Measurements from ENCODE around the gene RNGTT.
"Not testable (repeated sequence)": the region's sequence is repeated elsewhere in the genome, so short reads cannot be mapped to it uniquely, and the experiment has no call there.

RNGTT gene

DNA sequence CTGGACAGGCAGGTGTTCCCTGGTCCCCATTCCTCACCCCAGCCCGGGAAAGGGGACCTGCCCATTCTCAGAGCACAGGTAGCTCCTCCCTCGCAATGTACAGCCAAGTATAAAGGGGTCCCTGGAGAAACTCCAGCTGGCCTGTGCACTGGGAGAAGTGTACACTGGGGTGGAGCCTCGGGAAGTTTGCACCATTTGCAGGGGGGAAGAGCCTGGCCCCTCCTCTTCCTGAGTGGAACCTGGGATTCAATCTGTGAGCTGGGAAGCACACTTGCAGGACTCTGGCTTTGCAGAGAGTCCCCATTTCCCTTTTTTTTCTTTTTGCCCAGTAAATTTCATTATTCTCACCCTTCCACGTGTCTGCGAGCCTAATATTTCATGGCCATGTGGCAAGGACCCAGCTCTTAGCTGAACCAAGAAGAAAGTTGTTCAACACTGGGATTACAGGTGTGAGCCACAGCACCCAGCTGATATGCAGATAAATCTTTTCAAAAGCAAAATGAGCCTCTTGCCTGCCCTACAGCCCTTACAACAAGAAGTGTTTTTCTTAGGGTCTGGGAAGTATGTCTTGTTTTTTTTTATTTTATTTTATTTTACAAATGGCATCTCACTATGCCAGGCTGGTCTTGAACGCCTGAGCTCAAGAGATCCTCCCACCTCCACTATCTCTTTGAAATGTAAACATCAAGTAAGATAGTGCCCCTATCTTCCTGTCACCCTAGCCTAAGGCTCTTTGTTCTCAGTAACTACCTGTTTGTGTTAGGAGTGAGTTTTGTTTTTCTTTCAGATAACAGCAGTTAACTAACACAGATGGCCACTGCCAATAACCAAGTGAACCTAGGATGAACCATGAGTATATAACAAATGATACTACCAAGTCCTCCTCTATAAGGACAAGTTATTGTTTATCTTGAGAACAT lies 9.3 kb upstream of the RNGTT start:
- DNase-seq (ENCODE audit: extremely low read depth in 1 of 2, low read depth in 1 of 2) = no peak

DNA sequence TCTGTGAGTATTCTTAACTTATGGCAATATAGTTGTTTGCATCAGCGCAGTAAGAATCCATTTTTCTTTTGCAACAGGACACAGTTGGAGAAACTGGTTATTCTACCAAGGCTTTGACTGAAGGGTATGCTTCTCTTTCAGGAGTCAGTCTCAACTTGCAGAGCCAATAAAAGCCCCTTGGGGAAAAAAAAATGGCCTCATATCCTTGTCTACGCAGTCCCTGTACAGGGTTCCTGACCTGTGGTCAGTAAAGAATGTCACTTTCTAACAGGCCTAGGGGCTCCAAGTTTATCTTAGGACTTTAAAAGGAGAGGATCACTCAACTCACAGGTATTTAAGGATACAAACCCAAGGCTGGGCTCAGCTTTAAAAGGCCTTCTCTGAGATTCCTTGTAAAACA lies 6.9 kb upstream of the RNGTT start:
- DNase-seq (ENCODE audit: extremely low read depth in 1 of 2, low read depth in 1 of 2) = no peak

DNA sequence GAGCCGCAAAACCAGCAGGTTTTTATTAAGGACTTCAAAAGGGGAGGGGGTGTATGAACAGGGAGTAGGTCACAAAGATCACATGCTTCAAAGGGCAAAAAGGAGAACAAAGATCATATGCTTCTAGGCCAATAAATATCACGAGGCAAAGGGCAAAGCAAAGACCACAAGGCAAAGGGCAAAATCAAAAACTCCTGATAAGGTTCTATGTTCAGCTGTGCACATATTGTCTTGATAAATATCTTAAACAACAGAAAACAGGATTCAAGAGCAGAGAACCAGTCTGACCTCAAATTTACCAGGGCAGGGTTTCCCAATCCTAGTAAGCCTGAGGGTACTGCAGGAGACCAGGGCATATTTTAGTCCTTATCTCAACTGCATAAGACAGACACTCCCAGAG lies 5.8 kb upstream of the RNGTT start:
- DNase-seq (ENCODE audit: extremely low read depth in 1 of 2, low read depth in 1 of 2) = not testable (repeated sequence)

DNA sequence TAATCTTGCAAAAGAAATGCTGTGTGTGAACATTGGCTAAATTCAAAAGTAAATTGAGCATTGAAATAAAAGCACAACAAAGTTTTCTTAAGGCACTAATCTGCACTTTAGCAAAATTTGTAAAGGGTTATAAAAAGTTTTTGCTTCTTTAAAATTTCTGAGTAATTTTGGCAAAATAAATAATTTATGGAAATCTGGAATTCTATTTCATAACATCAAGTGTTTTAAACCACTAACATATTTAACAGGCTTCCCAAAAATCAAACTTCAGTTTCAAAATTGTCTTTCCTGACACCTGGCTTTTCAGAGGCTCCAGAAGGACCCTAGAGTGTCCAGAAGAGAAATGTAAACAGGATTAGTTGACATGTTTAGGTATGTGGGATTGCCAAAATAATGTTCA lies 4.5 kb upstream of the RNGTT start:
- DNase-seq (ENCODE audit: extremely low read depth in 1 of 2, low read depth in 1 of 2) = no peak

DNA sequence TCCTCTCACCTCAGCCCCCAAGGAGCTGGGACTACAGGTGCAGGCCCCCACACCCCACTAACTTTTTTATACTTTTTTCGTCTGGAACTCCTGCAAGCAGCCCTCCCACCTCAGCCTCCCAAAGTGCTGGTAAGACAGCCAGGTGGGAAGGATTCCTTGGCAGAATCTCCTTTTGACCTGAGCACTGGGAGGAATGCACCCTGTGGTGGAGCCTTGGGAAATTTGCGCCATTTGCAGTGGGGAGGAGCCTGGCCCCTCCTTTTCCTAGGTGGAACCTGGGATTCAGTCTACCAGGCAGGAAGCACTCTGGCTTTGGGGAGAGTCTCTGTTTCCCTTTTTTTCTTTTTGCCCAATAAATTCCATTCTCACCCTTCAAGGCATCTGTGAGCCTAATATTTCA lies 2.3 kb upstream of the RNGTT start:
- DNase-seq (ENCODE audit: extremely low read depth in 1 of 2, low read depth in 1 of 2) = no peak

DNA sequence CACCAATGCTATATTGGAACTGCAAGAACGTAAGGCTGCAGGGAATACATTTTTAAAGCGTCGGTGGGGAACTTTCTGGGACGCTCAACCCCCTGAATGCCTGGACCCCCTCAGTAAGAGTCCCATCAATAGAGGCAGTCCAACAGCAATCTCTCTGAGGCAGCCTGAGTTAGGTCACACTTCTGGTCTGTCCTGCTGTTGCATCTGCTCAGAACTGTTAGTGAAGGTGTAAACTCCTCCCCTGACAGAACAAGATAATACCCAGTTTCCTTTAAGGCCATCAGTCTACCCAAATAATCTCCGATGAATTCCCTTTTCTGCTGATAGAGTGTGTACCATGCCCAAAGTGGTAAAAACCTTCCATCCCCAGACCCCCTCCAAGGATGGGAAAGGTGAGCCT lies 1.1 kb upstream of the RNGTT start:
- no peak for DNase-seq (ENCODE audit: extremely low read depth in 1 of 2, low read depth in 1 of 2)

DNA sequence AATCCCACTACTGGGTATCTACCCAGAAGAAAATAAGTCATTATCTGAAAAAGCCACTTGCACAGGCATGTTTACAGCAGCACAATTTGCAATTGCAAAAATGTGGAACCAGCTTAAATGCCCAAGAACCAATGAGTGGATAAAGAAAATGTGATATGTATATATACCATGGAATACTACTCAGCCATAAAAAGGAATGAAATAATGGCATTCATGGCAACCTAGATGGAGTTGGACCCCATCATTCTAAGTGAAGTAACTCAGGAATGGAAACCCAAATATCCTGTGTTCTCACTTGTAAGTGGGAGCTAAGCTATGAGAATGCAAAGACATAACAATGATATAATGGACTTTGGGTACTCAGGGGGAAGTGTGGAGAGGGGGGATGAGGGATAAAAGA lies 4.6 kb downstream of the RNGTT start:
- no peak for DNase-seq (ENCODE audit: extremely low read depth in 1 of 2, low read depth in 1 of 2)

DNA sequence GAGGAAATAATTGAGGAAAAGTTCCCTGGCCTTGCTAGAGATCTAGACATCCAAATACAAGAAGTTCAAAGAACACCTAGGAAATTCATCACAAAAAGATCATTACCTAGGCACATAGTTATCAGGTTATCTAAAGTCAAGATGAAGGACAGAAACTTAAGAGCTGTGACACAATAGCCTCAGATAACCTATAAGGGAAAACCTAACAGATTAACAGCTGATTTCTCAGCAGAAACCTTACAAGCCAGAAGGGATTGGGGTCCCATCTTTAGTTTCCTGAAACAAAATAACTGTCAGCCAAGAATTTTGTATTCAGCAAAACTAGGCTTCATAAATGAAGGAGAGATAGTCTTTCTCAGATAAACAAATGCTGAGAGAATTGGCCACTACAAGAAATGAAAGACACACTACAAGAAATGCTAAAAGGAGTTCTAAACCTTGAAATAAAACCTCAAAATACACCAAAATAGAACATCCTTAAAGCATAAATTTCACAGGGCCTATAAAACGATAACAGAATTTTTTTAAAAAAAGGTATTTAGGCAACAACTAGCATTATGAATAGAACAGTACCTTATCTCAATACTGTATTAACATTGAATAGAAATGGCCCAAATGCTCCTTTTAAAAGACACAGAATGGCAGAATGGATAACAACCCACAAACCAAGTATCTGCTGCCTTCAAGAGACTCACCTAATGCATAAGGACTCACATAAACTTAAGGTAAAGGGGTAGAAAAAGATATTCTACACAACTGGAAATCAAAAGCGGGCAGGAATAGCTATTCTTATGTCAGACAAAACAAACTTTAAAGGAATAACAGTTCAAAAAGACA lies 9.7 kb downstream of the RNGTT start:
- DNase-seq (ENCODE audit: extremely low read depth in 1 of 2, low read depth in 1 of 2) = no peak

DNA sequence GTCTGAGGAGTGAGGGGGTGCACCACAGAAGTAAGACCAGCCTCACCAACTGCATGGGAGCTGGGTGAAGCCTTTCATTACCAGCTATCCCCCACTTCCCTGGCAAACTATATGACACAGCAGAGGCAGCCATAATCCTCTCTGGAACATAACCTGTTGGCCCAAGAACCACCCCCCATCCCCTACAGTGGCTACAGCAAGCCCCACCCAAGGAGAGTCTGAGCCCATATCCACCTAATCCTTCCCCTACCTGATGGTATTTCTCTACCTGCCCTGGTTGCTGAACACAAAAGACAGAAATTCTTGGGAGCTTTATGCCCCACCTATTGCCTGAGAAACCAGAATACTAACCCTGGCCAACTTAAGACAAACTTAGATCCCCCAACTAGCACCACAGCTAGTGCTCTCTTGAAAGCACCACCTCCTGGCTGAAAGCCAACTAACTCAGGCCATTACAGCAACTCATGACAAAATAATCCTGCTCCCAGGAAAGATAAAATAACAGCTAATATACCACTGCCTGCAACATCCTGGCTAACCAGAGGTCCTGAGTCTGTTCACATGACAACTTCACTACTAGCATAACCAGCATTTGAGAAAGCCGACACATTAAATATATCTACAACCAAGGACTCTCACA lies 11.2 kb downstream of the RNGTT start:
- DNase-seq (ENCODE audit: extremely low read depth in 1 of 2, low read depth in 1 of 2) = no peak

DNA sequence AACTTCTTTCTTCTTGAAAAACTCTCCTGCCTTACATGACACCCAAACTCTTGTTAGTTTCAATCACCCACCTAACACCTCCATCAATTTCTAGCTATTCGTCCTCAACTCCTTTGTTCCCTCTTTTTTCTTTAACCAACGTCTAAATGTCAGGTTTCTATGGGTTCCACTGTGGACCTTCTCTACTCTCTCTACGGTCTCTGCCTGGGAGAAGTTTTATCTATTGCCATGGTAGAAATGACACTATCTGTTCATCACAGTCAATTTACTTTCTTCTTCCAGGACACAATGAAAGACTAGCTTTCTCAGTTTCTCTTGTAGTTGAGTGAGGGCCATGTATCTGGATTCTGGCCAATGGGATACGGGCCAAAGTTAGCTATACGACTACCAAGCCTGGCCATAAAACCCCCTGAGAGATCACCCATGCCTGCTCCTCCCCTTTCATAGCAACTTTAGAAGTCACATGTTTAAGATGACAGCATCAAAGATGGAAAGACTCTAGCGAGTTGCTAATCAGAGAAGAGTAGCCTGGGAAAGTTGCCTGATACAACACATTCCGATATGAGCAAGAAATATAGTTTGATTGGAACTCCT lies 17.9 kb downstream of the RNGTT start:
- no peak for DNase-seq (ENCODE audit: extremely low read depth in 1 of 2, low read depth in 1 of 2)

DNA sequence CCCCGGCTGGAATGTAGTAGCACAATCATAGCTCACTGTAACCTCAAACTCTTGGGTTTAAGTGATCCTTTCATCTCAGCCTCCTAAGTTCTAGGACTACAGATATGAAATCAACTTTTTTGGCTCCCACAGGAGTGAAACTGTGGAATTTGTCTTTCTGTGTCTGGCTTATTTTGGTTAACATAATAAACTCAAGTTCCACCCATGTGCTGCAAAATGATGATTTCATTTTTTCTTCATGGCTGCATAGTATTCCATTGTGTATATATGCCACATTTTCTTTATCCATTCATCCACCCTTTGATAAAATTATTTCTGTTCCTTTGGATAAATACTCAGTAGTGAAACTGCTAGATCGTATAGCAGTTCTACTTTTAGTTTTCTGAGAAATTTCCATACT lies 29.9 kb downstream of the RNGTT start:
- DNase-seq (ENCODE audit: extremely low read depth in 1 of 2, low read depth in 1 of 2) = no peak

DNA sequence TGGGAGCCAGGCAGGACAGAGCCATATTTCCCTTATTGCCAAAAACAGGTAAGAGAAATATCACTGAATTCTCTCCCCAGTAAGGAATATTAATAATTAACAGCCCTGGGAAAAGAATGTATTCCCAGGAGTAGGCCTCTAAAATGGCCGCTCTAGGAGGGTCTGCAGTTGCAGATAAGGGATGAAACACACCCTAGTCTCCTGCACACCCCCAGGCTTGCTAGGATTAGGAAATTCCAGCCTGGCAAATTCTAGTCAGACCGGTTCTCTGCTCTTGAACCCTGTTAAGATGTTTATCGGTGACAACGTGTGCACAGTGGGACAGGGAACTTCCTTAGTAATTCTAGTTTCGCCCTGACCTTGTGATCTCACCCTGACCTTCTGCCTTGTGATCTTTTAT lies 31.4 kb downstream of the RNGTT start:
- DNase-seq (ENCODE audit: extremely low read depth in 1 of 2, low read depth in 1 of 2) = not testable (repeated sequence)

DNA sequence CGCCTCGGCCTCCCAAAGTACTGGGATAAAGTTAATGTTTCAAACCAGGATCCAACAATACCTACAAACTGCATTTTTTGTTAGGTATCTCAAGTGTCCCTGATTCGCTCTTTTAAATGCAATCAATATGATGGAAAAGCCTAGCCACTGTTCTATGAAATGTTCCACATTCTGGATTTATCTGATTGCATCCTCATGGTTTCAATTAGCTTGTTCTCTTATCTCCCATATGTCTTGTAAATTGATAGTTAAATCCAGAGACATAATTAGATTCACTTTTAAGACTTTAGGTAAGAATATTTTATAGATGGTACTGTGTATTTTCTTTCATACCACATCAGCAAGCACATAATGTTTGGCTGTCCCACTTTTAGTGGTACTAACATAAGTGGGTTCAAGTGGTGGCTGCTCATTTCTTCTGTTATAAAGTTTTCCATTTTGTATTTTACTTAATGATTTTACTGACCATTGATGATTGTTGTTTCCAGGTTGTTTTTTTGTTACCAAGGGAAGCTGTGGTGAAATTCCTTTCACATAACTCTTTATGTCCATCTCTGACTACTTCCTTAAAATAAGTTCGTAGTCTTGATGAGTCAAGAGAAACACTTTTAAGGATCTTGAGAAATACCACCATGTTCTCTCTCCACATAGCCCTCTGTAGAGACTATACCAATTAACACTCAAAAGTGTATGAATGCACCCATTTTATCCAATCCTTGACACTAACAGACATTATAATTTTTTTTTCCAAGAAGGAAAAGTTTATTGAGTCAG lies 40.5 kb downstream of the RNGTT start:
- DNase-seq (ENCODE audit: extremely low read depth in 1 of 2, low read depth in 1 of 2) = no peak

DNA sequence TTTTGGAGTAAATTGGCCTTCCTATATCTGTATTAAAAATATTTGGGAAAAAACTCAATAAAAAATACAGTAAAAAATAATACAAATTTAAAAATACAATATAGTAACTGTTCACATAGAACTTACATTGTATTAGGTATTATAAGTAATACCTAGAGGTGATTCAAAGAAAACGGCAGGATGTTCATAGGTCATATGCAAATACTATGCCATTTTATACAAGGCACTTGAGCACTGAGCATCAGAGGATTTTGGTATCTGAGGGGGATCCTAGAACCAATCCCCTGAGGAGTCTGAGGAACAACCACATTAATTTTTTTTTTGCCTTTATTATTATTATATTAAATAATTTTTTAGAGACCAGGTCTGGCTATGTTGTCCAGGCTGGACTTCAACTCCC lies 41.7 kb downstream of the RNGTT start:
- no peak for DNase-seq (ENCODE audit: extremely low read depth in 1 of 2, low read depth in 1 of 2)

DNA sequence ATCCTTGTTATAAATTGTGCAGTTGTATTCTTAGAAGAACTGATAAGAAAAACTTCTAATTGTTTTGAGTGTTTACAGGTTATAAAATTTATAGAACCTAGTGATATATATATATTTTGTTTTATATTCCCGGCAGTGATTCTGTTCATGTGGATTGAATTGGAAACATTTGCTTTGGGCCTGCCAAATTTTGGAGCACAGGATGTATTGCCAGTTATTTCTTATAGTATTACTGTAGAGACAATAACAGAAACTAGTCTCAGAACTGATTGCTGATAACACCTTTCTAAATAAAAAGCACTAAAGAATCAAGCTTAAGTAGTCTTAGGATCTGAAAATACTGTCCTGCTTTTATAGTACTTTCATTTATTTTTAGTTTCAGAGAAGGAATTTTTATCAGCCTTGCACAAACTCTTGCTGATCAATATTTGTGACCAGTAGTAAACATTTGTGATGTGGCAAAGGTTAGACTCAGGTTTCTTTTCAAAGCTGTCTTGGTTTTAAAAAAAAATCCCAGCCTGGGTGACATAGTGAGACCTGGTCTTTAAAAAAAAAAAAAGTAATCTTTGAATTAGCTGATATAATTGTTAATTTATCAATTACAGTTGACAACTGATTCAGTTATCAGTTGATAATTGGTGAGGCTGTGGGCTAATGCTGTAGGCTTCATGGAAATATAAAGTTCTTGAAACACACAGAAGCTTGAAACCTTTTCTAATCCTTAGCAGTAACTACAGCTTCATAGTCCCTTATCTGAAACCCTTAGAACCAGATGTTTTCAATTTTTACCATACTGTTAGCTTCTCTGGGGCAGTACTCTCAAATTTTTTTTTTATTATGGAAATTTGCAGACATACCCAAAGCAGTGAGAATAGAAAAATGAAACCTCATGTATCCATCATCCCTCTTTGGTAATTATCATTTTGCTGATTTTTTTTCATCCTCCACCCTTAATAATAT lies 42.4 kb downstream of the RNGTT start:
- DNase-seq (ENCODE audit: extremely low read depth in 1 of 2, low read depth in 1 of 2) = no peak

DNA sequence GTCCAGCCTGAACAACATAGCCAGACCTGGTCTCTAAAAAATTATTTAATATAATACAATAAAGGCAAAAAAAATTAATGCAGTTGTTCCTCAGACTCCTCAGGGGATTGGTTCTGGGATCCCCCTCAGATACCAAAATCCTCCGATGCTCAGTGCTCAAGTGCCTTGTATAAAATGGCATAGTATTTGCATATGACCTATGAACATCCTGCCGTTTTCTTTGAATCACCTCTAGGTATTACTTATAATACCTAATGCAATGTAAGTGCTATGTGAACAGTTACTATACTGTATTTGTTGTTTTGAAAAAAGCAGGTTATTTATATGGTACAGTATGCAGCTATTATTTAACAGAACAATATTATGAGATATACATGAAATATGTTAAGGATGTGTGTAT lies 43.3 kb downstream of the RNGTT start:
- DNase-seq (ENCODE audit: extremely low read depth in 1 of 2, low read depth in 1 of 2) = no peak

DNA sequence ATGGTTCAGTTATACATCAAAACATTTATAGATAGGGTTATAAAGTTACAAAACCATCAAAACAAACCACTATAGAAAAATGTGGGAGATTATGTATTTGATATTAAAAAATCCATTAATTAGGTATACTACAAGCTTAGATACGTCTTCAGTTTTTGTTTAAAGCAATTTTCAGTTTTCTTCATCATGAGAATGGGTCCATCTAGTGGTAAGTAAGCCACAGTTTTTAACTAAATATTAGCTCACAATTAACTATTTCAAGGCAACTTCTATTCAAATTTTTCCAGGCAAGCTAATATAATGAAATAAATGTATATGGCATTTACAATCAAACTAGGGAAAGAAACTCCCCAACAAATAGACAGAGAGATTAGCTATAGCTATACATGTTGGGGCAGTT lies 44.4 kb downstream of the RNGTT start:
- no peak for DNase-seq (ENCODE audit: extremely low read depth in 1 of 2, low read depth in 1 of 2)

DNA sequence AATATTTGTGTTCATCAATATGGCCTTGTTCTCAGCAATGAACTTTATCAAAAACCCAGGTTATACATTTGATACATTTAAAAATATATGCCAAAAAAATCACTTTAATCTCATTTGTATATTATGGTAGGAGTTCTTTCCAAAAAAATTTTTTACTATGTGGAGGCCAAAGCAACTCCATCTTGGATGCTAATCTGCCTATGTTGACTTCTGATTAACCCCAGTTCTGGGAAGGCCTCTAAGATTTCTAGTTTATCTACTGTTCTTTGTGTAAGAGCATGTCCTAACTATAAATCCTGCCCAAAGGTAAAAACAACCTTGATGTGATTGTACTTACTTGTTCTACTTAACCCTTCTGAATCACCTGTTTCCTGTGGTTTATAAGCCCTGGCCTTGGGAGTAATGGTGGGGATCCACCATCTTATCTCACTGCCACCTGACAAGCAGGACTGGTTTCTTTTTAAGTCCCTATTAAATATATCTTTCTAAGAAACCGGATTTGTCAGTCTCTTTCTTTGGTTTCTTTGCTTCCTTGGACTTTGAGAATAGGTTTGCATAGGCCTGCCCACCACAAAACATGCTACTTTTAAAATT lies 46.7 kb downstream of the RNGTT start:
- no peak for DNase-seq (ENCODE audit: extremely low read depth in 1 of 2, low read depth in 1 of 2)
